Measurements from ENCODE around the gene TMPRSS9. TPM values are rescaled to one million over a fixed set of nuclear protein-coding genes. Genes with fewer than 3 reads are reported as not detected.

The TMPRSS9 gene
- total RNA-seq, 1 donor from 2014 or later, result not detected

GRCh38 chr19:2431318-2432055 is 71.4 kb downstream of the TMPRSS9 start:
- no peak for DNase-seq (ENCODE audit: extremely low read depth, low read depth, low spot score)

- DNase-seq (ENCODE audit: extremely low read depth, low read depth, low spot score), result no peak
These were observed 72.2 kb downstream of the TMPRSS9 start for GRCh38 chr19:2432131-2432848.

GRCh38 chr19:2433854-2434253 is 73.8 kb downstream of the TMPRSS9 start:
- no peak for DNase-seq (ENCODE audit: extremely low read depth, low read depth, low spot score)

- DNase-seq (ENCODE audit: extremely low read depth, low read depth, low spot score), result no peak
These were observed 74.2 kb downstream of the TMPRSS9 start for GRCh38 chr19:2434267-2434666.

GRCh38 chr19:2434721-2435265 is 74.7 kb downstream of the TMPRSS9 start:
- DNase-seq (ENCODE audit: extremely low read depth, low read depth, low spot score), result no peak

- no peak for DNase-seq (ENCODE audit: extremely low read depth, low read depth, low spot score)
These were observed 76.3 kb downstream of the TMPRSS9 start for GRCh38 chr19:2436384-2436783.

GRCh38 chr19:2436926-2437325 is 76.9 kb downstream of the TMPRSS9 start:
- DNase-seq (ENCODE audit: extremely low read depth, low read depth, low spot score), result no peak

GRCh38 chr19:2438178-2438577 is 78.1 kb downstream of the TMPRSS9 start:
- DNase-seq (ENCODE audit: extremely low read depth, low read depth, low spot score), result no peak

- no peak for DNase-seq (ENCODE audit: extremely low read depth, low read depth, low spot score)
These were observed 80.5 kb downstream of the TMPRSS9 start for GRCh38 chr19:2440515-2440914.

GRCh38 chr19:2441096-2441752 is 81.2 kb downstream of the TMPRSS9 start:
- DNase-seq (ENCODE audit: extremely low read depth, low read depth, low spot score), result no peak

- no peak for DNase-seq (ENCODE audit: extremely low read depth, low read depth, low spot score)
These were observed 83.2 kb downstream of the TMPRSS9 start for GRCh38 chr19:2443116-2443784.

- DNase-seq (ENCODE audit: extremely low read depth, low read depth, low spot score), result no peak
These were observed 83.7 kb downstream of the TMPRSS9 start for GRCh38 chr19:2443785-2444182.

- no peak for DNase-seq (ENCODE audit: extremely low read depth, low read depth, low spot score)
These were observed 84.4 kb downstream of the TMPRSS9 start for GRCh38 chr19:2444251-2445002.

- no peak for DNase-seq (ENCODE audit: extremely low read depth, low read depth, low spot score)
These were observed 86.3 kb downstream of the TMPRSS9 start for GRCh38 chr19:2446381-2446780.

- DNase-seq (ENCODE audit: extremely low read depth, low read depth, low spot score), result no peak
These were observed 89.0 kb downstream of the TMPRSS9 start for GRCh38 chr19:2449019-2449418.

GRCh38 chr19:2451138-2451537 is 91.1 kb downstream of the TMPRSS9 start:
- DNase-seq (ENCODE audit: extremely low read depth, low read depth, low spot score), result no peak

- no peak for DNase-seq (ENCODE audit: extremely low read depth, low read depth, low spot score)
These were observed 91.7 kb downstream of the TMPRSS9 start for GRCh38 chr19:2451741-2452140.

- DNase-seq (ENCODE audit: extremely low read depth, low read depth, low spot score), result no peak
These were observed 93.5 kb downstream of the TMPRSS9 start for GRCh38 chr19:2453431-2454025.

- DNase-seq (ENCODE audit: extremely low read depth, low read depth, low spot score), result no peak
These were observed 94.3 kb downstream of the TMPRSS9 start for GRCh38 chr19:2454199-2454961.
